Esophagus squamous epithelium (tissue), 5 donors: ENCODE data around the gene FGF18. TPM values are rescaled to one million over a fixed set of nuclear protein-coding genes. Genes with fewer than 3 reads are reported as not detected.
"Not testable (repeated sequence)": the region's sequence is repeated elsewhere in the genome, so short reads cannot be mapped to it uniquely, and the experiment has no call there.

Experiments
- DNase-seq: peaks from one replicate; lab custom pipeline; 2025; lab: John Stamatoyannopoulos, UW
- H3K27ac ChIP-seq, 4 donors: fragments of 200-600 bp; sonication (generic); one replicate each; pipeline ENCODE4 v1.5.1; 2016 to 2019; ENCODE audit warnings: mild to moderate bottlenecking in 1 of 4
- H3K27me3 ChIP-seq, 4 donors: fragments of 200-600 bp; sonication (generic); 1 replicate in 3 of 4; 2 replicates in 1 of 4; pipeline versions ENCODE4 v1.5.1 to v1.6.0; 2017 to 2021; ENCODE audit warnings: antibody characterized with exemption in 1 of 4
- H3K36me3 ChIP-seq, 3 donors: fragments of 200-600 bp; sonication (generic); one replicate each; pipeline ENCODE4 v1.5.1; 2016 to 2019
- H3K4me1 ChIP-seq, 3 donors: fragments of 200-600 bp; sonication (generic); one replicate each; pipeline ENCODE4 v1.5.1; 2017 to 2019
- H3K4me3 ChIP-seq, 4 donors: fragments of 200-600 bp; sonication (generic); 1 replicate in 3 of 4; 2 replicates in 1 of 4; pipeline ENCODE4 v1.5.1; 2016 to 2019; ENCODE audit warnings: mild to moderate bottlenecking in 2 of 4, moderate library complexity in 1 of 4
- H3K9me3 ChIP-seq, 3 donors: fragments of 200-600 bp; sonication (generic); one replicate each; pipeline ENCODE4 v1.5.1; 2016 to 2019
- CTCF ChIP-seq, 6 experiments: fragments of 450-650 bp in 4 of 6; fragments of 200-600 bp in 2 of 6; sonication (generic) in 2 of 6; IDR thresholded peaks; one replicate each; pipeline ENCODE4 v1.5.1; 2016 to 2019; ENCODE audit warnings: antibody characterized with exemption in 6 of 6, mild to moderate bottlenecking in 4 of 6, moderate library complexity in 4 of 6
- POLR2A ChIP-seq, 4 donors: fragments of 450-650 bp; IDR thresholded peaks; one replicate each; pipeline ENCODE4 v1.6.1; 2017; ENCODE audit warnings: antibody characterized with exemption in 4 of 4, mild to moderate bottlenecking in 4 of 4, moderate library complexity in 3 of 4
- WGBS, 2 donors: methylation state at CpG; one replicate each; pipeline ENCODE4 v1.1.5; 2018; 5-methylcytosine and 5-hydroxymethylcytosine counted together
- intact Hi-C: fragments of 100-400 bp; cut with DNase I; formaldehyde crosslinking; loops from one replicate; pipeline ENCODE4 v1.15.0; 2022
- total RNA-seq, 4 donors: library from RNA; depleted of rRNA; stranded (reverse); fragments of >200 nt; gene quantifications; one replicate each; pipeline ENCODE4 v1.1.0, GENCODE V29; 2016
- donor health status: DM: yes; HTN: yes; CAD: no.

The FGF18 gene
- total RNA-seq, 4 donors from 2014 or later, result 0.15 to 0.29 (median 0.19) TPM; not detected in 1

- Histone ChIP-seq H3K27ac (peak overlapping the region in 1 of 4 donors; percentile 56), H3K36me3 (no peaks in the 10 kb centered on the region), H3K27me3 (no peaks in the 10 kb centered on the region), H3K4me1 (peaks cover 6 to 27% (median 15%) of the 10 kb centered on the region in 3 donors), H3K4me3 (no peak overlapping the region), H3K9me3 (no peaks in the 10 kb centered on the region)
- whole genome bisulfite sequencing, 2 donors, result 67% methylated on average over 1 of the region's 3 CpGs; no CpG with 5 or more reads in 1 of the 2 donors
- DNase-seq, result no peak
- intact Hi-C loops, result no loop called here
- TF ChIP-seq POLR2A (IDR thresholded peaks at IDR 0.05) (no peak), CTCF (IDR thresholded peaks at IDR 0.05) (no peak)
These were observed 77.0 kb downstream of the FGF18 start for GRCh38 chr5:171496456-171496855.

- intact Hi-C loops, DNase-seq, H3K9me3 ChIP-seq, H3K27me3 ChIP-seq, H3K4me3 ChIP-seq, H3K27ac ChIP-seq, H3K36me3 ChIP-seq: not testable (repeated sequence)
- WGBS, 2 donors, result 90 to 94% methylated on average over 4 of the region's 4 CpGs
- peaks cover 6 to 27% (median 15%) of the 10 kb centered on the region in 3 donors for H3K4me1 ChIP-seq
These were observed 78.0 kb downstream of the FGF18 start for GRCh38 chr5:171497494-171497893.

GRCh38 chr5:171498166-171498565 is 78.7 kb downstream of the FGF18 start:
- no peaks in the 10 kb centered on the region for H3K9me3 ChIP-seq
- no peaks in the 10 kb centered on the region for H3K27me3 ChIP-seq
- H3K36me3 ChIP-seq, result no peaks in the 10 kb centered on the region
- peaks cover 6 to 27% (median 15%) of the 10 kb centered on the region in 3 donors for H3K4me1 ChIP-seq
- no peak overlapping the region for H3K4me3 ChIP-seq
- intact Hi-C loops, result no loop called here
- no peak overlapping the region for H3K27ac ChIP-seq
- TF ChIP-seq POLR2A (IDR thresholded peaks at IDR 0.05) (no peak), CTCF (IDR thresholded peaks at IDR 0.05) (no peak)
- WGBS, 2 donors, result 78 to 83% methylated on average over 2 to 4 of the region's 6 CpGs
- DNase-seq, result no peak

- Histone ChIP-seq H3K4me3 (no peak overlapping the region), H3K9me3 (no peaks in the 10 kb centered on the region), H3K27me3 (no peaks in the 10 kb centered on the region), H3K27ac (no peak overlapping the region), H3K4me1 (peaks cover 0 to 15% (median 8%) of the 10 kb centered on the region in 3 donors), H3K36me3 (no peaks in the 10 kb centered on the region)
- DNase-seq, result no peak
- intact Hi-C loops, result no loop called here
- TF ChIP-seq POLR2A (IDR thresholded peaks at IDR 0.05) (no peak), CTCF (IDR thresholded peaks at IDR 0.05) (no peak)
- 60 to 89% methylated on average over 4 of the region's 4 CpGs for WGBS, 2 donors
These were observed 80.2 kb downstream of the FGF18 start for GRCh38 chr5:171499611-171500010.

- no peak for DNase-seq
- no peak overlapping the region for H3K27ac ChIP-seq
- H3K36me3 ChIP-seq, result no peaks in the 10 kb centered on the region
- no peaks in the 10 kb centered on the region for H3K4me1 ChIP-seq
- TF ChIP-seq CTCF (IDR thresholded peaks at IDR 0.05) (no peak), POLR2A (IDR thresholded peaks at IDR 0.05) (no peak)
- no peaks in the 10 kb centered on the region for H3K27me3 ChIP-seq
- intact Hi-C loops, result no loop called here
- no peak overlapping the region for H3K4me3 ChIP-seq
- no peaks in the 10 kb centered on the region for H3K9me3 ChIP-seq
- 58 to 67% methylated on average over 4 of the region's 7 CpGs for WGBS, 2 donors
These were observed 86.1 kb downstream of the FGF18 start for GRCh38 chr5:171505473-171506043.
